B cell (primary cell): ENCODE results near the gene PCDHGA10. TPM values are rescaled to one million over a fixed set of nuclear protein-coding genes. Genes with fewer than 3 reads are reported as not detected.

Experiments used
- ATAC-seq: fragments of 200-7000 bp; cut with Tn5 transposase; one replicate; pipeline ENCODE4 v1.10.0; 2021; ENCODE audit warnings: low read depth, mild to moderate bottlenecking, moderate number of reproducible peaks, moderate library complexity
- CTCF ChIA-PET: fragments of 350-600 bp; sonication (Branson Sonifier 250); formaldehyde crosslinking; loops from one replicate; lab custom pipeline; 2021; ENCODE audit warnings: antibody characterized with exemption, inconsistent platforms; lab: Charles Lee
- POLR2A ChIA-PET: fragments of 350-600 bp; sonication (Branson Sonifier 250); formaldehyde crosslinking; loops from one replicate; lab custom pipeline; 2021; ENCODE audit warnings: antibody characterized with exemption; lab: Charles Lee
- DNase-seq: peaks from one replicate; pipeline ENCODE4 v3.0.0; 2013
- H2AFZ ChIP-seq: 2 replicates; pipeline ENCODE4 v1.6.1; 2012; ENCODE audit warnings: mild to moderate bottlenecking, low read depth, low read length; ENCODE audit not compliant: insufficient read depth, poor library complexity, severe bottlenecking
- H3K27ac ChIP-seq, 2 donors: 1 replicate in 1 of 2; 2 replicates in 1 of 2; pipeline ENCODE4 v1.5.1; 2012 to 2013; ENCODE audit warnings: low read length in 2 of 2, mild to moderate bottlenecking in 2 of 2, moderate library complexity in 1 of 2
- H3K27me3 ChIP-seq, 4 experiments: fragments of 200-600 bp in 1 of 4; sonication (generic) in 1 of 4; replicated peaks in 1 of 4; 1 replicate in 2 of 4; 2 replicates in 2 of 4; pipeline versions ENCODE4 v1.6.1 to v1.7.0; 2013 to 2016; ENCODE audit warnings: low read length in 3 of 4, mild to moderate bottlenecking in 2 of 4, mixed read lengths in 1 of 4, moderate library complexity in 1 of 4; ENCODE audit not compliant: insufficient read depth in 4 of 4, control insufficient read depth in 3 of 4; ENCODE audit errors: control extremely low read depth in 1 of 4
- H3K36me3 ChIP-seq, 2 experiments: replicated peaks in 1 of 2; 1 replicate in 1 of 2; 2 replicates in 1 of 2; pipeline versions ENCODE4 v1.6.1 to v1.7.1; 2013; ENCODE audit warnings: low read length in 1 of 2; ENCODE audit not compliant: insufficient read depth in 2 of 2, control insufficient read depth in 1 of 2; ENCODE audit errors: control extremely low read depth in 1 of 2, extremely low read depth in 1 of 2
- H3K4me1 ChIP-seq, 2 donors: fragments of 200-600 bp in 1 of 2; sonication (generic) in 1 of 2; 1 replicate in 1 of 2; 2 replicates in 1 of 2; pipeline versions ENCODE4 v1.5.1 to v1.6.1; 2013 to 2017; ENCODE audit warnings: low read length in 2 of 2; ENCODE audit not compliant: control insufficient read depth in 2 of 2, insufficient read depth in 2 of 2
- H3K4me2 ChIP-seq: replicated peaks from 2 replicates; pipeline ENCODE3; 2012; ENCODE audit warnings: mild to moderate bottlenecking, low read depth, low read length; ENCODE audit not compliant: poor library complexity, severe bottlenecking
- H3K4me3 ChIP-seq, 5 experiments: fragments of 200-600 bp in 1 of 5; sonication (generic) in 1 of 5; 1 replicate in 3 of 5; 2 replicates in 2 of 5; pipeline versions ENCODE4 v1.5.1 to v1.7.0; 2011 to 2016; ENCODE audit warnings: low read length in 4 of 5, mild to moderate bottlenecking in 4 of 5, low read depth in 2 of 5, control low read depth in 1 of 5, moderate library complexity in 1 of 5; ENCODE audit not compliant: insufficient read depth in 1 of 5; ENCODE audit errors: control extremely low read depth in 1 of 5, extremely low read depth in 1 of 5
- H3K79me2 ChIP-seq: fragments of 200-600 bp; sonication (generic); one replicate; pipeline ENCODE4 v1.6.0; 2016; ENCODE audit warnings: low read length; ENCODE audit not compliant: control insufficient read depth, insufficient read depth
- H3K9ac ChIP-seq: fragments of 200-600 bp; sonication (generic); 2 replicates; pipeline ENCODE4 v1.6.1; 2017; ENCODE audit warnings: mild to moderate bottlenecking, low read length, moderate library complexity
- H3K9me3 ChIP-seq, 3 donors: one replicate each; pipeline versions ENCODE4 v1.6.1 to v1.7.1; 2013; ENCODE audit warnings: low read length in 2 of 3; ENCODE audit not compliant: control insufficient read depth in 2 of 3, insufficient read depth in 1 of 3; ENCODE audit errors: control extremely low read depth in 1 of 3
- H4K20me1 ChIP-seq: 2 replicates; pipeline ENCODE4 v1.6.0; 2012; ENCODE audit warnings: mild to moderate bottlenecking, low read length; ENCODE audit not compliant: insufficient read depth, control insufficient read depth, poor library complexity, severe bottlenecking
- H3K27ac Mint-ChIP-seq: one replicate; pipeline ENCODE4 v1.8.0; 2021; ENCODE audit warnings: mixed read lengths
- H3K27me3 Mint-ChIP-seq: one replicate; pipeline ENCODE4 v1.8.0; 2021; ENCODE audit warnings: mixed read lengths
- H3K4me1 Mint-ChIP-seq: one replicate; pipeline ENCODE4 v1.8.0; 2021; ENCODE audit warnings: mixed read lengths
- H3K4me3 Mint-ChIP-seq: one replicate; pipeline ENCODE4 v1.8.0; 2021; ENCODE audit warnings: mixed read lengths
- H3K9me3 Mint-ChIP-seq: one replicate; pipeline ENCODE4 v1.8.0; 2022; ENCODE audit warnings: mixed read lengths; ENCODE audit not compliant: insufficient read depth
- EZH2 ChIP-seq: IDR thresholded peaks from 2 replicates; pipeline ENCODE4 v1.6.1; 2012; ENCODE audit warnings: borderline replicate concordance, low read depth, mild to moderate bottlenecking, moderate library complexity, low read length; ENCODE audit not compliant: insufficient read depth, poor library complexity, severe bottlenecking
- WGBS: methylation state at CpG from one replicate; pipeline ENCODE4 v1.1.5; 2013; ENCODE audit warnings: missing lambda C conversion rate; ENCODE audit not compliant: insufficient coverage; 5-methylcytosine and 5-hydroxymethylcytosine counted together
- intact Hi-C: fragments of 100-400 bp; cut with micrococcal nuclease; formaldehyde crosslinking; loops from one replicate; pipeline ENCODE4 v1.10.0; 2022
- polyA plus RNA-seq: library from polyadenylated mRNA; depleted of rRNA; stranded (reverse); fragments of >200 nt; gene quantifications from 2 replicates; pipeline ENCODE4 v1.2.3, GENCODE V29; 2012
- total RNA-seq, 2 donors: library from RNA; stranded (reverse); fragments of 120-200 nt in 1 of 2; gene quantifications; 1 replicate in 1 of 2; 2 replicates in 1 of 2; pipeline versions ENCODE4 v1.2.3 to v1.2.4, GENCODE V29; 2013 to 2022
- TF ChIP-seq, protein P1 (sequence below): fragments of 200-600 bp; IDR thresholded peaks from one replicate; pipeline ENCODE4 v1.8.0; 2022; ENCODE audit warnings: antibody characterized with exemption, mild to moderate bottlenecking

PCDHGA10 gene
- total and polyA plus RNA-seq, 2 donors (not counting 1 experiment from before 2014, with no cell fraction given) = 0.10 to 1.9 TPM

- peaks cover 55% of the 10 kb centered on the region for H3K27me3 Mint-ChIP-seq
- H3K4me2 ChIP-seq = peak within 1 kb of the TSS; percentile 52
- CTCF ChIA-PET = interaction anchor here (0.8 to 1.8 kb wide), 7 partner anchors 10 to 164 kb away, joined by 3 to 7 read pairs (median 4); partner anchors contain the start of genes PCDHGA10, PCDHGA12 and PCDHGB7
These were observed 10.1 kb upstream of the PCDHGA10 start, which contains the start of gene PCDHGA9 for GRCh38 chr5:141402553-141403243. Gene PCDHGA9 (plus strand): TSS chr5:141402778. CDS start chr5:141402953, 175 bp downstream.

More at GRCh38 chr5:141402553-141403243, 10.1 kb upstream of the PCDHGA10 start, which contains the start of gene PCDHGA9:
- no peaks in the 10 kb centered on the region for H3K4me1 ChIP-seq
- no peaks in the 10 kb centered on the region for H4K20me1 ChIP-seq
- Mint-ChIP-seq H3K9me3 (peaks cover 9% of the 10 kb centered on the region), H3K27ac (no peak within 1 kb of the TSS), H3K4me1 (peaks cover 2% of the 10 kb centered on the region), H3K4me3 (peak within 1 kb of the TSS; percentile 73)
- no peak within 1 kb of the TSS for H3K27ac ChIP-seq
- TF ChIP-seq, protein P1, sequence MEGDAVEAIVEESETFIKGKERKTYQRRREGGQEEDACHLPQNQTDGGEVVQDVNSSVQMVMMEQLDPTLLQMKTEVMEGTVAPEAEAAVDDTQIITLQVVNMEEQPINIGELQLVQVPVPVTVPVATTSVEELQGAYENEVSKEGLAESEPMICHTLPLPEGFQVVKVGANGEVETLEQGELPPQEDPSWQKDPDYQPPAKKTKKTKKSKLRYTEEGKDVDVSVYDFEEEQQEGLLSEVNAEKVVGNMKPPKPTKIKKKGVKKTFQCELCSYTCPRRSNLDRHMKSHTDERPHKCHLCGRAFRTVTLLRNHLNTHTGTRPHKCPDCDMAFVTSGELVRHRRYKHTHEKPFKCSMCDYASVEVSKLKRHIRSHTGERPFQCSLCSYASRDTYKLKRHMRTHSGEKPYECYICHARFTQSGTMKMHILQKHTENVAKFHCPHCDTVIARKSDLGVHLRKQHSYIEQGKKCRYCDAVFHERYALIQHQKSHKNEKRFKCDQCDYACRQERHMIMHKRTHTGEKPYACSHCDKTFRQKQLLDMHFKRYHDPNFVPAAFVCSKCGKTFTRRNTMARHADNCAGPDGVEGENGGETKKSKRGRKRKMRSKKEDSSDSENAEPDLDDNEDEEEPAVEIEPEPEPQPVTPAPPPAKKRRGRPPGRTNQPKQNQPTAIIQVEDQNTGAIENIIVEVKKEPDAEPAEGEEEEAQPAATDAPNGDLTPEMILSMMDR = peak; percentile 42
- no peak for TF ChIP-seq EZH2
- H3K9me3 ChIP-seq = peaks cover 0 to 50% (median 18%) of the 10 kb centered on the region in 3 donors
- H3K4me3 ChIP-seq = peak within 1 kb of the TSS in 3 of 5 experiments; percentile 21 to 39 (median 21)
- 29% methylated on average over 26 of the region's 27 CpGs for WGBS
- peak within 1 kb of the TSS; percentile 29 for H3K9ac ChIP-seq
- DNase-seq (peak; percentile 25), ATAC-seq (no peak)
- POLR2A ChIA-PET = no interaction called here
- peaks cover 0 to 55% (median 35%) of the 10 kb centered on the region in 4 experiments for H3K27me3 ChIP-seq
- H3K79me2 ChIP-seq = no peaks in the 10 kb centered on the region
- H2AFZ ChIP-seq = peak within 1 kb of the TSS; percentile 44
- intact Hi-C loops = loop anchor here (5.0 kb wide), 1 partner anchor 35 kb away; no protein-coding TSS in a partner anchor
- no peaks in the 10 kb centered on the region for H3K36me3 ChIP-seq
